GM19238 (cell line): Measurements from ENCODE around the gene RAB11A.

Experiments
- DNase-seq: peaks from one replicate; pipeline ENCODE4 v3.0.0; 2011; ENCODE audit warnings: low spot score; ENCODE audit not compliant: insufficient read length

Gene RAB11A

DNA sequence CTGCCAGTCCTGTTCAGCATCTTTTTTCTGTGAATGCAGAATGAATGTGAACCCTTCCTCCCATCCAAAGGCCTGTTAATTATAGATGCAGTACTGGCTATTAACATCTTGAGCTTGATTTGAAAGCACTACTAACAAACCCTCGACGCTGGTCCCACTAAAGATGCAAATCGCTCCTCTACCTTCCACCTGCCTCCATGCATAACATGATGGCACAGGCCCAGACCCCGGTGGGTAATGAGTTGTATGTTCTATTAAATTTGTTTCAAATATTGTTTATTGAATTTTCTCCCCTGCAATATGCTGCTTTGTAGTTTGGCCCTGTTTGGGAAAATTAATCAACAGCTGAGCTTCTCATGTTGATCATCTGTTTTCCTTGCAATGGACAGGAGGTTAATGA, 69.3 kb downstream of the RAB11A start:
- no peak for DNase-seq

- DNase-seq, result no peak
Measured at GRCh38 chr15:65939901-65940617, 70.8 kb downstream of the RAB11A start.

DNA sequence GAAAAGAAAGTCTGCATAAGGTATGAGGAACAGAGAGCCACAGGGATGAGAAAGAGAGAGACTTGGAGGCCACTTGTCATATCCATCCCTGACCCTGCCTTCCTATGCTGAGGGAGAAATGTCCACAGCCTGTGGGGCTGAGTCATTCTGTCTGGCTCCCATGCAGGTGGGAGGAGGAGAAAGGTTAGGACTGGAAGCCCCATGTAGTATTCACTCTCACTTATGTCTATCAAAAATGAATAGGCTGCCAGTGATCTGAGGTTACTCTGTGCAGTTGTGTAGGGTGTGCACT, 71.3 kb downstream of the RAB11A start:
- DNase-seq, result no peak
